ENCODE data around the gene ELMO1.

- TF ChIP-seq, protein P1, sequence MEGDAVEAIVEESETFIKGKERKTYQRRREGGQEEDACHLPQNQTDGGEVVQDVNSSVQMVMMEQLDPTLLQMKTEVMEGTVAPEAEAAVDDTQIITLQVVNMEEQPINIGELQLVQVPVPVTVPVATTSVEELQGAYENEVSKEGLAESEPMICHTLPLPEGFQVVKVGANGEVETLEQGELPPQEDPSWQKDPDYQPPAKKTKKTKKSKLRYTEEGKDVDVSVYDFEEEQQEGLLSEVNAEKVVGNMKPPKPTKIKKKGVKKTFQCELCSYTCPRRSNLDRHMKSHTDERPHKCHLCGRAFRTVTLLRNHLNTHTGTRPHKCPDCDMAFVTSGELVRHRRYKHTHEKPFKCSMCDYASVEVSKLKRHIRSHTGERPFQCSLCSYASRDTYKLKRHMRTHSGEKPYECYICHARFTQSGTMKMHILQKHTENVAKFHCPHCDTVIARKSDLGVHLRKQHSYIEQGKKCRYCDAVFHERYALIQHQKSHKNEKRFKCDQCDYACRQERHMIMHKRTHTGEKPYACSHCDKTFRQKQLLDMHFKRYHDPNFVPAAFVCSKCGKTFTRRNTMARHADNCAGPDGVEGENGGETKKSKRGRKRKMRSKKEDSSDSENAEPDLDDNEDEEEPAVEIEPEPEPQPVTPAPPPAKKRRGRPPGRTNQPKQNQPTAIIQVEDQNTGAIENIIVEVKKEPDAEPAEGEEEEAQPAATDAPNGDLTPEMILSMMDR (conservative IDR thresholded peaks at IDR 0.05; ENCODE audit: low read depth in 2 of 2): no peak
- no peak for TF ChIP-seq EZH2 (IDR thresholded peaks at IDR 0.05; ENCODE audit: low read depth, unreplicated experiment)
These were observed 498.7 kb downstream of the ELMO1 start for GRCh38 chr7:36949711-36950600.

Data from GM23338 (cell line).